ENCODE data around the gene MAPK1.
"Not testable (repeated sequence)": the region's sequence is repeated elsewhere in the genome, so short reads cannot be mapped to it uniquely, and the experiment has no call there.

MAPK1 gene

GRCh38 chr22:21819183-21819770 is 48.2 kb downstream of the MAPK1 start:
- DNase-seq (ENCODE audit: low read depth, low spot score): no peak

- DNase-seq (ENCODE audit: low read depth, low spot score): no peak
These were observed 48.8 kb downstream of the MAPK1 start for GRCh38 chr22:21818487-21819182.

GRCh38 chr22:21817497-21817853 is 50.0 kb downstream of the MAPK1 start:
- DNase-seq (ENCODE audit: low read depth, low spot score): not testable (repeated sequence)

GRCh38 chr22:21816787-21817496 is 50.5 kb downstream of the MAPK1 start:
- DNase-seq (ENCODE audit: low read depth, low spot score): no peak

GRCh38 chr22:21816472-21816786 is 51.0 kb downstream of the MAPK1 start:
- no peak for DNase-seq (ENCODE audit: low read depth, low spot score)

- no peak for DNase-seq (ENCODE audit: low read depth, low spot score)
These were observed 51.5 kb downstream of the MAPK1 start for GRCh38 chr22:21815958-21816357.

GRCh38 chr22:21815357-21815756 is 52.1 kb downstream of the MAPK1 start:
- no peak for DNase-seq (ENCODE audit: low read depth, low spot score)

GRCh38 chr22:21811982-21812381 is 55.5 kb downstream of the MAPK1 start:
- no peak for DNase-seq (ENCODE audit: low read depth, low spot score)

GRCh38 chr22:21807544-21808529 is 59.6 kb downstream of the MAPK1 start:
- no peak for DNase-seq (ENCODE audit: low read depth, low spot score)

GRCh38 chr22:21805325-21805724 is 62.1 kb downstream of the MAPK1 start:
- not testable (repeated sequence) for DNase-seq (ENCODE audit: low read depth, low spot score)

- DNase-seq (ENCODE audit: low read depth, low spot score): no peak
These were observed 63.6 kb downstream of the MAPK1 start for GRCh38 chr22:21803811-21804249.

- DNase-seq (ENCODE audit: low read depth, low spot score): no peak
These were observed 64.8 kb downstream of the MAPK1 start for GRCh38 chr22:21802673-21803072.

GRCh38 chr22:21802056-21802455 is 65.4 kb downstream of the MAPK1 start:
- DNase-seq (ENCODE audit: low read depth, low spot score): no peak

- DNase-seq (ENCODE audit: low read depth, low spot score): not testable (repeated sequence)
These were observed 66.2 kb downstream of the MAPK1 start for GRCh38 chr22:21801304-21801644.

- DNase-seq (ENCODE audit: low read depth, low spot score): no peak
These were observed 66.7 kb downstream of the MAPK1 start for GRCh38 chr22:21800552-21801303.

GRCh38 chr22:21797444-21798221 is 69.8 kb downstream of the MAPK1 start:
- DNase-seq (ENCODE audit: low read depth, low spot score): no peak

GRCh38 chr22:21796863-21797262 is 70.6 kb downstream of the MAPK1 start:
- no peak for DNase-seq (ENCODE audit: low read depth, low spot score)

- DNase-seq (ENCODE audit: low read depth, low spot score): no peak
These were observed 71.2 kb downstream of the MAPK1 start for GRCh38 chr22:21796231-21796630.

- not testable (repeated sequence) for DNase-seq (ENCODE audit: low read depth, low spot score)
These were observed 73.7 kb downstream of the MAPK1 start for GRCh38 chr22:21793716-21794115.
